Rectal smooth muscle tissue (tissue), 1 donor: ENCODE data around the gene DAB1.
"Not testable (repeated sequence)": the region's sequence is repeated elsewhere in the genome, so short reads cannot be mapped to it uniquely, and the experiment has no call there.

Experiments
- H3K27ac ChIP-seq: one replicate; pipeline ENCODE4 v1.7.0; 2013; ENCODE audit warnings: low read depth, low read length, inconsistent platforms
- H3K27me3 ChIP-seq: one replicate; pipeline ENCODE4 v1.7.0; 2013; ENCODE audit warnings: low read length; ENCODE audit not compliant: control insufficient read depth, insufficient read depth
- H3K36me3 ChIP-seq: one replicate; pipeline ENCODE4 v1.7.0; 2013; ENCODE audit warnings: low read length; ENCODE audit not compliant: control insufficient read depth, insufficient read depth
- H3K4me1 ChIP-seq: one replicate; pipeline ENCODE4 v1.7.0; 2013; ENCODE audit warnings: low read length; ENCODE audit not compliant: control insufficient read depth, insufficient read depth
- H3K4me3 ChIP-seq: one replicate; pipeline ENCODE4 v1.7.0; 2013; ENCODE audit warnings: low read length
- H3K9ac ChIP-seq: one replicate; pipeline ENCODE4 v1.7.0; 2013; ENCODE audit warnings: low read length

The DAB1 gene

GRCh38 chr1:57248830-57249229, 175.0 kb downstream of the DAB1 start:
- no peak overlapping the region for H3K9ac ChIP-seq
- H3K4me1 ChIP-seq, result no peaks in the 10 kb centered on the region
- no peaks in the 10 kb centered on the region for H3K36me3 ChIP-seq
- H3K4me3 ChIP-seq, result no peak overlapping the region
- no peak overlapping the region for H3K27ac ChIP-seq
- H3K27me3 ChIP-seq, result no peaks in the 10 kb centered on the region

GRCh38 chr1:57238233-57238781, 185.6 kb downstream of the DAB1 start:
- Histone ChIP-seq H3K9ac (no peak overlapping the region), H3K27me3 (no peaks in the 10 kb centered on the region), H3K36me3 (no peaks in the 10 kb centered on the region), H3K27ac (no peak overlapping the region), H3K4me3 (no peak overlapping the region), H3K4me1 (no peaks in the 10 kb centered on the region)

- no peak overlapping the region for H3K4me3 ChIP-seq
- H3K27ac ChIP-seq, result no peak overlapping the region
- H3K4me1 ChIP-seq, result no peaks in the 10 kb centered on the region
- no peak overlapping the region for H3K9ac ChIP-seq
- H3K27me3 ChIP-seq, result no peaks in the 10 kb centered on the region
- H3K36me3 ChIP-seq, result no peaks in the 10 kb centered on the region
Observed at GRCh38 chr1:57235730-57236510, 187.9 kb downstream of the DAB1 start.

- no peak overlapping the region for H3K4me3 ChIP-seq
- H3K9ac ChIP-seq, result no peak overlapping the region
- H3K27ac ChIP-seq, result no peak overlapping the region
- no peaks in the 10 kb centered on the region for H3K27me3 ChIP-seq
- H3K4me1 ChIP-seq, result no peaks in the 10 kb centered on the region
- H3K36me3 ChIP-seq, result no peaks in the 10 kb centered on the region
Observed at GRCh38 chr1:57234459-57234858, 189.4 kb downstream of the DAB1 start.

- no peaks in the 10 kb centered on the region for H3K4me1 ChIP-seq
- H3K27ac ChIP-seq, result no peak overlapping the region
- no peak overlapping the region for H3K4me3 ChIP-seq
- H3K9ac ChIP-seq, result no peak overlapping the region
- no peaks in the 10 kb centered on the region for H3K27me3 ChIP-seq
- no peaks in the 10 kb centered on the region for H3K36me3 ChIP-seq
Observed at GRCh38 chr1:57232500-57232899, 191.4 kb downstream of the DAB1 start.

- Histone ChIP-seq H3K4me3 (no peak overlapping the region), H3K36me3 (no peaks in the 10 kb centered on the region), H3K27me3 (no peaks in the 10 kb centered on the region), H3K27ac (no peak overlapping the region), H3K4me1 (no peaks in the 10 kb centered on the region), H3K9ac (no peak overlapping the region)
Observed at GRCh38 chr1:57229998-57230397, 193.9 kb downstream of the DAB1 start.

GRCh38 chr1:57229076-57229475, 194.8 kb downstream of the DAB1 start:
- Histone ChIP-seq H3K4me3 (no peak overlapping the region), H3K4me1 (no peaks in the 10 kb centered on the region), H3K27me3 (no peaks in the 10 kb centered on the region), H3K27ac (no peak overlapping the region), H3K9ac (no peak overlapping the region), H3K36me3 (no peaks in the 10 kb centered on the region)

GRCh38 chr1:57222801-57223200, 201.1 kb downstream of the DAB1 start:
- H3K4me1 ChIP-seq, result no peaks in the 10 kb centered on the region
- H3K36me3 ChIP-seq, result no peaks in the 10 kb centered on the region
- H3K27ac ChIP-seq, result no peak overlapping the region

GRCh38 chr1:57222307-57222706, 201.6 kb downstream of the DAB1 start:
- H3K4me3 ChIP-seq, result no peak overlapping the region
- no peak overlapping the region for H3K9ac ChIP-seq
- no peaks in the 10 kb centered on the region for H3K36me3 ChIP-seq
- no peak overlapping the region for H3K27ac ChIP-seq
- no peaks in the 10 kb centered on the region for H3K4me1 ChIP-seq
- no peaks in the 10 kb centered on the region for H3K27me3 ChIP-seq

More at GRCh38 chr1:57222801-57223200, 201.1 kb downstream of the DAB1 start:
- no peaks in the 10 kb centered on the region for H3K27me3 ChIP-seq
- no peak overlapping the region for H3K9ac ChIP-seq
- no peak overlapping the region for H3K4me3 ChIP-seq

- H3K27me3 ChIP-seq, H3K9ac ChIP-seq, H3K4me3 ChIP-seq, H3K4me1 ChIP-seq, H3K27ac ChIP-seq, H3K36me3 ChIP-seq: not testable (repeated sequence)
Observed at GRCh38 chr1:57220905-57221304, 203.0 kb downstream of the DAB1 start.

GRCh38 chr1:57218487-57219079, 205.3 kb downstream of the DAB1 start:
- Histone ChIP-seq H3K4me1 (no peaks in the 10 kb centered on the region), H3K27ac (no peak overlapping the region), H3K36me3 (no peaks in the 10 kb centered on the region), H3K27me3 (no peaks in the 10 kb centered on the region), H3K9ac (no peak overlapping the region), H3K4me3 (no peak overlapping the region)

GRCh38 chr1:57217905-57218304, 206.0 kb downstream of the DAB1 start:
- Histone ChIP-seq H3K36me3 (no peaks in the 10 kb centered on the region), H3K27ac (no peak overlapping the region), H3K4me3 (no peak overlapping the region), H3K4me1 (no peaks in the 10 kb centered on the region), H3K27me3 (no peaks in the 10 kb centered on the region), H3K9ac (no peak overlapping the region)
